ENCODE data around the gene HSPA13.

- TF ChIP-seq CTCF (IDR thresholded peaks at IDR 0.05) (no peak), POLR2AphosphoS5 (IDR thresholded peaks at IDR 0.05) (no peak)
Observed at GRCh38 chr21:14383596-14384180, 742 bp upstream of the HSPA13 start.
